Upper lobe of right lung (tissue), 1 donor: Measurements from ENCODE around the gene MTREX. TPM values are rescaled to one million over a fixed set of nuclear protein-coding genes. Genes with fewer than 3 reads are reported as not detected.
"Not testable (repeated sequence)": the region's sequence is repeated elsewhere in the genome, so short reads cannot be mapped to it uniquely, and the experiment has no call there.

Experiments
- ATAC-seq: fragments of 200-7000 bp; cut with Tn5 transposase; one replicate; pipeline ENCODE4 v1.9.1; 2020; ENCODE audit warnings: mild to moderate bottlenecking, moderate library complexity
- DNase-seq: peaks from one replicate; pipeline ENCODE4 v3.0.0-alpha.2; 2020
- H3K27ac ChIP-seq: fragments of 200-600 bp; one replicate; pipeline ENCODE4 v1.8.0; 2022
- H3K27me3 ChIP-seq: fragments of 200-600 bp; one replicate; pipeline ENCODE4 v1.8.0; 2022; ENCODE audit warnings: mild to moderate bottlenecking
- H3K36me3 ChIP-seq: fragments of 200-600 bp; one replicate; pipeline ENCODE4 v1.8.0; 2022
- H3K4me1 ChIP-seq: fragments of 200-600 bp; one replicate; pipeline ENCODE4 v1.8.0; 2022
- H3K4me3 ChIP-seq: fragments of 200-600 bp; one replicate; pipeline ENCODE4 v1.8.0; 2022; ENCODE audit warnings: mild to moderate bottlenecking
- H3K9me3 ChIP-seq: fragments of 200-600 bp; one replicate; pipeline ENCODE4 v1.8.0; 2022
- intact Hi-C: fragments of 100-400 bp; cut with DNase I; formaldehyde crosslinking; loops from one replicate; pipeline ENCODE4 v1.11.0; 2022
- total RNA-seq: library from RNA; stranded (reverse); fragmentation: NEBNext Ultra II Directional; extraction: Animal tissue kit (Norgen Biotek cat#: 25700); gene quantifications from one replicate; pipeline ENCODE4 v1.2.1, GENCODE V29; 2021
- TF ChIP-seq, protein P1 (sequence below): fragments of 200-600 bp; IDR thresholded peaks from one replicate; pipeline ENCODE4 v1.8.0; 2022; ENCODE audit warnings: antibody characterized with exemption
- donor health status: DM: no; HTN: yes; CAD: no; lungs with severe emphysema.

MTREX gene
- total RNA-seq, 1 donor from 2014 or later, result 67.6 TPM

DNA sequence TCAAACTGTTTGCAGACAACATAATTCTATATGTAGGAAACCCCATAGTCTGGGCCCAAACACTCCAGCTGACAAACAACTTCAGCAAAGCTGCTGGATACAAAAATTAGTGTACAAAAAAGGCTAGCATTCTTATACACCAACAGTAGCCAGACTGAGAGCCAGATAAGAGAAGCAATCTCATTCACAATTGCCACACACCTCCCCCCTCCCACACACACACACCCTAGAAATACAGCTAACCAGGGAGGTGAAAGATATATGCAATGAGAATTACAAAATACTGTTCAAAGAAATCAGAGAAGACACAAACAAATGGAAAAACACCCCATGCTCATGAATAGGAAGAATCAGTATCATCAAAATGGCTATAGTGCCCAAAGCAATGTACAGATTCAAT lies 9.0 kb downstream of the MTREX start:
- intact Hi-C loops, result no loop called here
- Histone ChIP-seq H3K4me3 (no peak overlapping the region), H3K36me3 (no peaks in the 10 kb centered on the region), H3K27me3 (no peaks in the 10 kb centered on the region), H3K9me3 (no peaks in the 10 kb centered on the region), H3K4me1 (peaks cover 8% of the 10 kb centered on the region), H3K27ac (no peak overlapping the region)
- TF ChIP-seq, protein P1, sequence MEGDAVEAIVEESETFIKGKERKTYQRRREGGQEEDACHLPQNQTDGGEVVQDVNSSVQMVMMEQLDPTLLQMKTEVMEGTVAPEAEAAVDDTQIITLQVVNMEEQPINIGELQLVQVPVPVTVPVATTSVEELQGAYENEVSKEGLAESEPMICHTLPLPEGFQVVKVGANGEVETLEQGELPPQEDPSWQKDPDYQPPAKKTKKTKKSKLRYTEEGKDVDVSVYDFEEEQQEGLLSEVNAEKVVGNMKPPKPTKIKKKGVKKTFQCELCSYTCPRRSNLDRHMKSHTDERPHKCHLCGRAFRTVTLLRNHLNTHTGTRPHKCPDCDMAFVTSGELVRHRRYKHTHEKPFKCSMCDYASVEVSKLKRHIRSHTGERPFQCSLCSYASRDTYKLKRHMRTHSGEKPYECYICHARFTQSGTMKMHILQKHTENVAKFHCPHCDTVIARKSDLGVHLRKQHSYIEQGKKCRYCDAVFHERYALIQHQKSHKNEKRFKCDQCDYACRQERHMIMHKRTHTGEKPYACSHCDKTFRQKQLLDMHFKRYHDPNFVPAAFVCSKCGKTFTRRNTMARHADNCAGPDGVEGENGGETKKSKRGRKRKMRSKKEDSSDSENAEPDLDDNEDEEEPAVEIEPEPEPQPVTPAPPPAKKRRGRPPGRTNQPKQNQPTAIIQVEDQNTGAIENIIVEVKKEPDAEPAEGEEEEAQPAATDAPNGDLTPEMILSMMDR, result no peak
- ATAC-seq (peak; percentile 44), DNase-seq (no peak)

DNA sequence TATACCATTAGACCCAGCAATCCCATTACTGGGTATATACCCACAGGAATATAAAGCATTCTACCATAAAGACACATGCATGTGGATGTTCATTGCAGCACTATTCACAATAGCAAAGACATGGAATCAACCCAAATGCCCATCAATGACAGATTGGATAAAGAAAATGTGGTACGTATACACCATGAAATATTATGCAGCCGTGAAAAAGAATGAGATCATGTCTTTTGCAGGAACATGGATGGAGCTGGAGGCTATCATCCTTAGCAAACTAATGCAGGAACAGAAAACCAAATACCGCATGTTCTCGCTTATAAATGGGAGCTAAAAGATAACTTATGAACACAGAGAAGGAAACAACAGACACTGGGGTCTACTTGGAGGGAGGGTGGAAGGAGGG lies 10.4 kb downstream of the MTREX start:
- H3K4me1 ChIP-seq, DNase-seq, H3K4me3 ChIP-seq, H3K27me3 ChIP-seq, H3K9me3 ChIP-seq, intact Hi-C loops, ATAC-seq, H3K27ac ChIP-seq, H3K36me3 ChIP-seq: not testable (repeated sequence)

DNA sequence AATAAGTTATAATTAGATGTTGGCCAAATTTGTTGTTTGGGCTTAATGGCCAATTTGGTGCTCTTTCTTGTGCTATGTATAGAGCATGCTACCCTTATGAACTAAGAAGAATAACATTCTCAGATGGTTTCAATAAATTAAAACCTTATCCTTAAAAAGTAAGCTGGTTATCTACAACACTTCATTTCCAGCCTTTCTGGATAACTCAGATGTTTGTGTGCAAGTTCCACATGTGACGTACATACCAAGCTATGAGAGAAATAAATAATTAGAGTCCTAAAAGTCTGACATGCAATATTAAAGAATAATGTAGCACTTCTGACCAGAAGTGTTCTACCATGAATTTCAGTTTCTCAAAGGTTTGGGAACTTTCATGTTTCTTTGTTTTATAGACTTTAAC lies 11.7 kb downstream of the MTREX start:
- H3K9me3 ChIP-seq, result no peaks in the 10 kb centered on the region
- no peak overlapping the region for H3K4me3 ChIP-seq
- peaks cover 7% of the 10 kb centered on the region for H3K36me3 ChIP-seq
- no peak overlapping the region for H3K27ac ChIP-seq
- ATAC-seq, result no peak
- no peak for DNase-seq
- TF ChIP-seq, protein P1, result no peak
- H3K4me1 ChIP-seq, result no peaks in the 10 kb centered on the region
- intact Hi-C loops, result no loop called here
- H3K27me3 ChIP-seq, result no peaks in the 10 kb centered on the region

DNA sequence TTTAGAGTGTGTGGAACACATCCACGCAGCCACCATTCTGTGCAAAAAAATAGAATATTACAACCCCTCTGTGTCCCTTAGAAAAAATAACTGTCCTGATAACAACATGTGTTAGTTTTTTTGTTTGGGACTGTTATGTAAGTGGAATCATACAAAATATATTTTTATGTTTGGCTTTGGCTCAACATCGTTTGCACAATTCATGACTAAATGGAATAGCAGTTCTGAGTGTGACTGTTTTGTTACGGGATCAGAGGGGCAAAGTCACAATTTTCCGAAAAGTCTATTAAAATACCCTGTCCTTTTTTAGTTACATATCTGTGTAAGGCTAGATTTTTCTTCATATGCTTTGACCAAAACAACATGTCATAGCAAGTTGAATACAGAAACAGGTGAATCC lies 12.8 kb downstream of the MTREX start:
- no peaks in the 10 kb centered on the region for H3K9me3 ChIP-seq
- intact Hi-C loops, result no loop called here
- no peak overlapping the region for H3K27ac ChIP-seq
- ATAC-seq, result no peak
- H3K4me1 ChIP-seq, result no peaks in the 10 kb centered on the region
- no peaks in the 10 kb centered on the region for H3K27me3 ChIP-seq
- H3K36me3 ChIP-seq, result peaks cover 7% of the 10 kb centered on the region
- TF ChIP-seq, protein P1, result no peak
- no peak overlapping the region for H3K4me3 ChIP-seq
- DNase-seq, result no peak

DNA sequence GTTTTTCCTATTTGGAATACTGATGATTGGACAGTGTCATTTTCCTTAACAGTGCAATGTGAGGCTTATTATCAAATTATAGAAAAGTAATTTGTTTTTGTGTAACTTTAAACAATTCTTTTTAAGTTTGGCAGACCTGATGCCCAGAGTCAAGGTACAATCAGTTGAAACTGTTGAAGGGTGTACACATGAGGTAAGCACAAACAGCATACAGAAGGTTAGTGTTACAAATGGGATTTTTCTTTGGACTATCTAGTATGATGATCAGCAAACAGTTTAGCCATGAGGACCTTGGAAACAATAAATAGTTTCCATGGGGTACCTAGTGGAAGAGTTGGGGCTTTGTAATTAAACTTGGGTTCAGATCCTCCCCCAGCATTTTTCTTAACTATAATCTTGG lies 16.2 kb downstream of the MTREX start:
- intact Hi-C loops, result no loop called here
- H3K27me3 ChIP-seq, result no peaks in the 10 kb centered on the region
- H3K27ac ChIP-seq, result no peak overlapping the region
- no peaks in the 10 kb centered on the region for H3K4me1 ChIP-seq
- ATAC-seq, result no peak
- H3K4me3 ChIP-seq, result no peak overlapping the region
- H3K36me3 ChIP-seq, result peaks cover 12% of the 10 kb centered on the region
- TF ChIP-seq, protein P1, result no peak
- no peak for DNase-seq
- no peaks in the 10 kb centered on the region for H3K9me3 ChIP-seq

DNA sequence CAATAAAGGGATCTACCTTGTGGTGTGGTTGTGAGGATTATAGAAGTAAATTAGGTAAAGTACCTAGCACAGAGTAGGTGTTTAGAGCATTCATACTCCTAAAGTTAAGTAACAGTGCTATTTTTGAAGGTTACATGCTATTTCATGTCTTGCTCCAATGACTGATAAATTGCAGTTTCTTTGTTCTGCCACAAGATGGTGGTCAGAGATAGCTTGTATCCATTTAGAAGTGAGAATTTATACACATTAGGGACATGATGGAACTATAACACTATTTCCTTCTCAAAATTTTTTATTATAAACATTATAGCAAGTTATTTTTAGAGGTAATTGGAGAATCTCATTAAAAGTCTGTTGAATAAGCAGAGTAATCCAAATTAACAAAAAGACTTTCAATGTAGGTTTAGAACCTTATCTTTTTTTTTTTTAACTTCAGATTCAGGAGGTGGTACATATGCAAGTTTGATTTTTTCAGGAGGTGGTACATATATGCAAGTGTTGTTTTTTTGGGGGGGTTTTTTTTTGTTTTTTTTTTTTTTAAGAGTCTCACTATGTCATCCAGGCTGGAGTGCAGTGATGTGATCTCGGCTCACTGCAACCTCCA lies 17.1 kb downstream of the MTREX start:
- no peaks in the 10 kb centered on the region for H3K4me1 ChIP-seq
- ATAC-seq, result peak; percentile 58
- no peaks in the 10 kb centered on the region for H3K9me3 ChIP-seq
- no peak for DNase-seq
- H3K27ac ChIP-seq, result no peak overlapping the region
- no peak overlapping the region for H3K4me3 ChIP-seq
- H3K27me3 ChIP-seq, result no peaks in the 10 kb centered on the region
- TF ChIP-seq, protein P1, result peak; percentile 64
- peaks cover 17% of the 10 kb centered on the region for H3K36me3 ChIP-seq
- intact Hi-C loops, result no loop called here
